MCF 10A (cell line): Measurements from ENCODE around the gene CLMP. TPM values are rescaled to one million over a fixed set of nuclear protein-coding genes. Genes with fewer than 3 reads are reported as not detected.

ENCODE experiments used
- BruUV-seq: library from RNA; stranded (reverse); fragments of 400-500 nt; replicated peaks from 2 replicates; lab custom pipeline; 2021; lab: Mats Ljungman, UMichigan
- CTCF ChIA-PET: fragments of 300-600 bp; sonication (Branson Sonifier 250); formaldehyde crosslinking; extraction: SDS; loops from one replicate; lab custom pipeline; 2021; ENCODE audit warnings: antibody characterized with exemption, inconsistent platforms; lab: Yijun Ruan, JAX
- POLR2A ChIA-PET: fragments of 300-600, 350-650 bp; sonication (Branson Sonifier 250); formaldehyde crosslinking; extraction: SDS; loops from one replicate; lab custom pipeline; 2020; ENCODE audit warnings: antibody characterized with exemption, inconsistent platforms; lab: Yijun Ruan, JAX
- DNase-seq: peaks from one replicate; pipeline ENCODE4 v3.0.0-alpha.2; 2018; ENCODE audit not compliant: unreplicated experiment
- H3K27ac Mint-ChIP-seq: one replicate; pipeline ENCODE4 v1.8.0; 2022; ENCODE audit warnings: mild to moderate bottlenecking, low read depth, mixed read lengths; ENCODE audit not compliant: unreplicated experiment
- H3K27me3 Mint-ChIP-seq: one replicate; pipeline ENCODE4 v1.8.0; 2022; ENCODE audit warnings: mixed read lengths; ENCODE audit not compliant: insufficient read depth, unreplicated experiment
- H3K36me3 Mint-ChIP-seq: one replicate; pipeline ENCODE4 v1.8.0; 2022; ENCODE audit warnings: mild to moderate bottlenecking, moderate library complexity, mixed read lengths; ENCODE audit not compliant: insufficient read depth, unreplicated experiment
- H3K4me1 Mint-ChIP-seq: one replicate; pipeline ENCODE4 v1.8.0; 2022; ENCODE audit warnings: mixed read lengths; ENCODE audit not compliant: insufficient read depth, unreplicated experiment
- H3K4me3 Mint-ChIP-seq: one replicate; pipeline ENCODE4 v1.8.0; 2022; ENCODE audit warnings: mild to moderate bottlenecking, moderate library complexity, mixed read lengths; ENCODE audit not compliant: unreplicated experiment
- H3K9me3 Mint-ChIP-seq: one replicate; pipeline ENCODE4 v1.8.0; 2022; ENCODE audit warnings: mixed read lengths; ENCODE audit not compliant: unreplicated experiment
- CTCF ChIP-seq: fragments of 200-600 bp; IDR thresholded peaks from one replicate; pipeline ENCODE4 v1.8.0; 2022; ENCODE audit warnings: antibody characterized with exemption, mild to moderate bottlenecking; ENCODE audit not compliant: unreplicated experiment
- intact Hi-C: fragments of 100-400 bp; cut with micrococcal nuclease; formaldehyde crosslinking; loops from 2 replicates; pipeline ENCODE4 v1.14.1; 2022
- total RNA-seq: library from RNA; stranded (reverse); gene quantifications from 2 replicates; pipeline ENCODE4 v1.2.3, GENCODE V29; 2022

CLMP gene
- total RNA-seq, 1 experiment from 2014 or later: 86.1 TPM

GRCh38 chr11:123104697-123105096 is 90.4 kb downstream of the CLMP start:
- Mint-ChIP-seq H3K36me3 (peaks cover 14% of the 10 kb centered on the region), H3K4me3 (no peak overlapping the region), H3K27ac (no peak overlapping the region), H3K9me3 (no peaks in the 10 kb centered on the region), H3K4me1 (peaks cover 9% of the 10 kb centered on the region), H3K27me3 (no peaks in the 10 kb centered on the region)
- DNase-seq: no peak
- intact Hi-C loops: no loop called here
- POLR2A ChIA-PET: interaction anchor here (2.5 kb wide), 1 partner anchor 143 kb away, joined by 10 read pairs; no protein-coding TSS in a partner anchor
- no peak for TF ChIP-seq CTCF
- BruUV-seq: no TSS peak
- CTCF ChIA-PET: interaction anchor here (0.6 to 20.2 kb wide), 11 partner anchors 11 to 845 kb away, joined by 3 to 487 read pairs (median 5); no protein-coding TSS in a partner anchor

- intact Hi-C loops: loop anchor here (1.0 kb wide), 4 partner anchors 144 to 375 kb away; no protein-coding TSS in a partner anchor
- peak; percentile 41 for TF ChIP-seq CTCF
- no peaks in the 10 kb centered on the region for H3K9me3 Mint-ChIP-seq
- BruUV-seq: no TSS peak
- POLR2A ChIA-PET: interaction anchor here (0.7 to 2.5 kb wide), 4 partner anchors 71 to 170 kb away, joined by 4 to 10 read pairs (median 5); no protein-coding TSS in a partner anchor
- DNase-seq: peak; percentile 69
- H3K4me1 Mint-ChIP-seq: peaks cover 9% of the 10 kb centered on the region
- no peak overlapping the region for H3K27ac Mint-ChIP-seq
- no peak overlapping the region for H3K4me3 Mint-ChIP-seq
- CTCF ChIA-PET: interaction anchor here (0.6 to 20.2 kb wide), 49 partner anchors 8 to 477 kb away, joined by 3 to 487 read pairs (median 4); no protein-coding TSS in a partner anchor
- no peaks in the 10 kb centered on the region for H3K27me3 Mint-ChIP-seq
- peaks cover 15% of the 10 kb centered on the region for H3K36me3 Mint-ChIP-seq
These were observed 91.6 kb downstream of the CLMP start for GRCh38 chr11:123103326-123103980.

- no peak for DNase-seq
- no peak for TF ChIP-seq CTCF
- ChIA-PET CTCF (interaction anchor here (0.6 to 20.2 kb wide), 5 partner anchors 11 to 301 kb away, joined by 3 to 487 read pairs (median 41); no protein-coding TSS in a partner anchor), POLR2A (interaction anchor here (0.5 kb wide), 1 partner anchor 400 kb away, joined by 3 read pairs; no protein-coding TSS in a partner anchor)
- no peaks in the 10 kb centered on the region for H3K27me3 Mint-ChIP-seq
- H3K27ac Mint-ChIP-seq: peak overlapping the region; percentile 27
- H3K36me3 Mint-ChIP-seq: peaks cover 29% of the 10 kb centered on the region
- BruUV-seq: no TSS peak
- peaks cover 9% of the 10 kb centered on the region for H3K4me1 Mint-ChIP-seq
- no peak overlapping the region for H3K4me3 Mint-ChIP-seq
- no peaks in the 10 kb centered on the region for H3K9me3 Mint-ChIP-seq
- intact Hi-C loops: no loop called here
These were observed 94.5 kb downstream of the CLMP start for GRCh38 chr11:123100379-123101085.

- H3K27ac Mint-ChIP-seq: no peak overlapping the region
- POLR2A ChIA-PET: no interaction called here
- no peak for DNase-seq
- no peak for TF ChIP-seq CTCF
- intact Hi-C loops: no loop called here
- H3K9me3 Mint-ChIP-seq: no peaks in the 10 kb centered on the region
- H3K4me1 Mint-ChIP-seq: peaks cover 9% of the 10 kb centered on the region
- peaks cover 35% of the 10 kb centered on the region for H3K36me3 Mint-ChIP-seq
- BruUV-seq: no TSS peak
- H3K27me3 Mint-ChIP-seq: no peaks in the 10 kb centered on the region
- CTCF ChIA-PET: interaction anchor here (0.6 to 20.2 kb wide), 5 partner anchors 9 to 286 kb away, joined by 3 to 487 read pairs (median 3); no protein-coding TSS in a partner anchor
- H3K4me3 Mint-ChIP-seq: no peak overlapping the region
These were observed 96.1 kb downstream of the CLMP start for GRCh38 chr11:123098990-123099389.
